ENCODE measurements around the gene PRKACG.
"Not testable (repeated sequence)": the region's sequence is repeated elsewhere in the genome, so short reads cannot be mapped to it uniquely, and the experiment has no call there.

The PRKACG gene

DNA sequence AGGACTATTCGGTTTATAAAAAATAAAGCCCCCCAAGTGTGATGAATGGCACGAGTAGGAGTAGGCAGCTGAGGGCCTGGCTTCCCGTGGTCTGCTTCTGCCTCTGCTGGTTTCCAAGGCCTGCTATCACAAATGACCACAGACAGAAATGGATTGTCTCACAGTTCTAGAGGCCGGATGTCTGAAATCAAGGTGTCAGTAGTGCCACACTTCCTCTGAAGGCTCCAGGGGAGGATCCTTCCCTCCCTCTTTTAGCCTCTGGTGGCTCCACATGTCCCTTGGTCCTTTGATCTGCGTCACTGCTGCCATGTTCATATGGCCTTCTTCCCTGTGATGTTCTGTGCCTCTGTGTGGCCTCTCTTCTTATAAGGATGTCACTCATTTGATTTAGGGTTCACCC is 15.1 kb downstream of the PRKACG start:
- no peak for TF ChIP-seq ZFX (IDR thresholded peaks at IDR 0.05; ENCODE audit: borderline replicate concordance)
- TF ChIP-seq, protein P1, sequence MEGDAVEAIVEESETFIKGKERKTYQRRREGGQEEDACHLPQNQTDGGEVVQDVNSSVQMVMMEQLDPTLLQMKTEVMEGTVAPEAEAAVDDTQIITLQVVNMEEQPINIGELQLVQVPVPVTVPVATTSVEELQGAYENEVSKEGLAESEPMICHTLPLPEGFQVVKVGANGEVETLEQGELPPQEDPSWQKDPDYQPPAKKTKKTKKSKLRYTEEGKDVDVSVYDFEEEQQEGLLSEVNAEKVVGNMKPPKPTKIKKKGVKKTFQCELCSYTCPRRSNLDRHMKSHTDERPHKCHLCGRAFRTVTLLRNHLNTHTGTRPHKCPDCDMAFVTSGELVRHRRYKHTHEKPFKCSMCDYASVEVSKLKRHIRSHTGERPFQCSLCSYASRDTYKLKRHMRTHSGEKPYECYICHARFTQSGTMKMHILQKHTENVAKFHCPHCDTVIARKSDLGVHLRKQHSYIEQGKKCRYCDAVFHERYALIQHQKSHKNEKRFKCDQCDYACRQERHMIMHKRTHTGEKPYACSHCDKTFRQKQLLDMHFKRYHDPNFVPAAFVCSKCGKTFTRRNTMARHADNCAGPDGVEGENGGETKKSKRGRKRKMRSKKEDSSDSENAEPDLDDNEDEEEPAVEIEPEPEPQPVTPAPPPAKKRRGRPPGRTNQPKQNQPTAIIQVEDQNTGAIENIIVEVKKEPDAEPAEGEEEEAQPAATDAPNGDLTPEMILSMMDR (IDR thresholded peaks at IDR 0.05): no peak
- H3K27ac ChIP-seq: no peak overlapping the region

GRCh38 chr9:68998385-68998784 is 15.5 kb downstream of the PRKACG start:
- H3K27ac ChIP-seq: no peak overlapping the region
- TF ChIP-seq, protein P1 (IDR thresholded peaks at IDR 0.05): no peak
- no peak for TF ChIP-seq ZFX (IDR thresholded peaks at IDR 0.05; ENCODE audit: borderline replicate concordance)

DNA sequence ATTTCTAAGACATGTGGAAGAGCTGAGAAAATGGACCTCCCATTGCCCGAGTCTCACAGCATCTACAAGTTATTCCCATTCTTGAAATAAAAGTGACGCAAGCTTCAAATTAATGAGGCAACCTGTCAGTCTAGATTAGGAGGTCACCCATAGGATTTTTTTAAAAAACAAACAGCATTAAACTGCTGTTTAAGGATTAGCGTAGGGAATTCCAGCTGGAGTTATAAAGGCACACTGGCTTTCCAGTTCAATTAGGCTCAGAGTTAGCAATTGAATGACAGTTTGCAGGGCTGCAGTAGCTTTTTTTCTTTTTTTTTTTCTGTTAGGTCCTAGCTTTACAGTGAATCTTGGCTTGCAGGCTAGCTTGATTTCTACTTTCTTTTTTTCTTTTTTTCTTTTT is 16.2 kb downstream of the PRKACG start:
- H3K27ac ChIP-seq: no peak overlapping the region
- TF ChIP-seq, protein P1 (IDR thresholded peaks at IDR 0.05): no peak
- no peak for TF ChIP-seq ZFX (IDR thresholded peaks at IDR 0.05; ENCODE audit: borderline replicate concordance)

DNA sequence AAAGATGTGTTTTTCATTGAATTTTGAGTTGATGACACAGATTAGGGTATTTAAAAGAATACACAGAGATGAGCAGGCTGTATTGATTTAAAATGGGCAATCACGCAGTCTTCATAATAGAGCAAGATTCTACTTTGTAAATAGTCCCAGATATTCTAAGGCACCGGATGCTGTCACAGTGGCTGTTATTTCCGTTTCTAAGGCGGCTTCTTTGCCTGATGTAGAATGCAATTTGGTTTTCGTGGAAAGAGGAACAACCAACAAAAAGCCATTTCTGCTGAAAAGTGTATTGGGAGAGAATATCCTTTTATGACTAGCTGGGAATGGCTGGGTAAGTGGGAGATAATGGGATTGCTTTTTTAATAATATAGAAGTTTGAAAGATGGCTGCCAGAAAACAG is 17.5 kb downstream of the PRKACG start:
- TF ChIP-seq, protein P1 (IDR thresholded peaks at IDR 0.05): no peak
- no peak for TF ChIP-seq ZFX (IDR thresholded peaks at IDR 0.05; ENCODE audit: borderline replicate concordance)
- H3K27ac ChIP-seq: no peak overlapping the region

- no peak overlapping the region for H3K27ac ChIP-seq
- TF ChIP-seq, protein P1 (IDR thresholded peaks at IDR 0.05): no peak
- TF ChIP-seq ZFX (IDR thresholded peaks at IDR 0.05; ENCODE audit: borderline replicate concordance): no peak
These were observed 18.1 kb downstream of the PRKACG start for GRCh38 chr9:68995776-68996175.

GRCh38 chr9:68991457-68991856 is 22.5 kb downstream of the PRKACG start:
- TF ChIP-seq ZFX (IDR thresholded peaks at IDR 0.05; ENCODE audit: borderline replicate concordance): no peak
- TF ChIP-seq, protein P1 (IDR thresholded peaks at IDR 0.05): no peak

GRCh38 chr9:68986949-68987348 is 27.0 kb downstream of the PRKACG start:
- not testable (repeated sequence) for H3K27ac ChIP-seq

More at GRCh38 chr9:68991457-68991856, 22.5 kb downstream of the PRKACG start:
- no peak overlapping the region for H3K27ac ChIP-seq
